ENCODE measurements around the gene STEAP3. TPM values are rescaled to one million over a fixed set of nuclear protein-coding genes. Genes with fewer than 3 reads are reported as not detected.

STEAP3 gene
- total RNA-seq, 1 experiment from 2014 or later = 27.3 TPM

DNA sequence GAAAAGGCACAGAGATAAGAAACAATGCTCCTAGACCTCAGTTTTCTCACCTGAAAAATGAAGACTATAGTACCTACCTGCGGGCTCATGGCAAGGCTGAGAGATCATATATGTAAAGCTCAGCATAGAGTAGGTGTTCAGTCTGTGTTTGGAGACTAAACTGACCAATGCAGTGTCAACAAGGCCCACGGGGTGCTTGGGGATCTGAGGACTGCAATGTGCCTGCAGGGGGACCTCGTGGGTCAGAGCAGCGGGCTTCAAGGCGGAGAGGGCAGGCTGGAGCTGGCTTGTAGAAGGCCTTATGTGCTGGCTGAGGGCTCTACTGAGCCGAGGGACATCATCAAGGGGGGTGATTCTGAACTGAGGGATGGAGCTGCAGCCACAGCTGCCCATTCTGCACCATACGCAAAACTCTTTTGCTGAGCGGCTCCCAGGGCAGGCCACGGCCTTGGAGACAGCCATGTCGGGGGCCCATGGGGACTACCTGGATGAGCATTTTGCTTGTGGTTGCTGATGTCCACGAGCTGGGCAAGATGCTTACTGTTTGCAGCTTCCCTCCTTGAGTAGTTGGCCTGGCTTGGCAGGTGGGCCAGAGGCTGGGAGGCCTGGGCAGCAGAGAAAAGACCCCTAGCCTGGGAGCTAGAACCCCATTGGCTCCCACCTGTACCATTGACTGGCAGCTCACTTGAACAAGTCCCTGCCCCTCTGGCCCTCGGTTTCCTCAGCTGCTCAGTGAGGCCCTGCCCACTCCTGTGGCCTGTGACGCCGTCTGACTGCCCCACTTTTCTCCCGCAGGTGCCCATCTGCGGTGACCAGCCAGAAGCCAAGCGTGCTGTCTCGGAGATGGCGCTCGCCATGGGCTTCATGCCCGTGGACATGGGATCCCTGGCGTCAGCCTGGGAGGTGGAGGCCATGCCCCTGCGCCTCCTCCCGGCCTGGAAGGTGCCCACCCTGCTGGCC, 23.5 kb downstream of the STEAP3 start:
- Histone ChIP-seq H3K4me1 (ENCODE audit: insufficient read depth, low read length) (peaks cover 10% of the 10 kb centered on the region), H3K4me3 (ENCODE audit: low read length) (no peak overlapping the region), H2AFZ (ENCODE audit: low read length) (no peak overlapping the region), H3K27ac (ENCODE audit: low read length) (no peak overlapping the region), H3K27me3 (ENCODE audit: low read length) (no peaks in the 10 kb centered on the region), H3K9me3 (ENCODE audit: low read length) (no peaks in the 10 kb centered on the region), H3K79me2 (ENCODE audit: low read length) (no peaks in the 10 kb centered on the region), H3K9ac (ENCODE audit: low read length) (no peak overlapping the region), H3K4me2 (ENCODE audit: low read length) (no peak overlapping the region), H3K36me3 (ENCODE audit: low read depth, low read length) (0 out of 2 replicates have a peak, but pooled peaks cover 5% of the 10 kb centered on the region), H3F3A (ENCODE audit: low read length, unreplicated experiment) (no peaks in the 10 kb centered on the region), H4K20me1 (ENCODE audit: low read length) (no peaks in the 10 kb centered on the region), H3K9me2 (replicated peaks; ENCODE audit: low read length) (no peaks in the 10 kb centered on the region)
- TF ChIP-seq, protein P1, sequence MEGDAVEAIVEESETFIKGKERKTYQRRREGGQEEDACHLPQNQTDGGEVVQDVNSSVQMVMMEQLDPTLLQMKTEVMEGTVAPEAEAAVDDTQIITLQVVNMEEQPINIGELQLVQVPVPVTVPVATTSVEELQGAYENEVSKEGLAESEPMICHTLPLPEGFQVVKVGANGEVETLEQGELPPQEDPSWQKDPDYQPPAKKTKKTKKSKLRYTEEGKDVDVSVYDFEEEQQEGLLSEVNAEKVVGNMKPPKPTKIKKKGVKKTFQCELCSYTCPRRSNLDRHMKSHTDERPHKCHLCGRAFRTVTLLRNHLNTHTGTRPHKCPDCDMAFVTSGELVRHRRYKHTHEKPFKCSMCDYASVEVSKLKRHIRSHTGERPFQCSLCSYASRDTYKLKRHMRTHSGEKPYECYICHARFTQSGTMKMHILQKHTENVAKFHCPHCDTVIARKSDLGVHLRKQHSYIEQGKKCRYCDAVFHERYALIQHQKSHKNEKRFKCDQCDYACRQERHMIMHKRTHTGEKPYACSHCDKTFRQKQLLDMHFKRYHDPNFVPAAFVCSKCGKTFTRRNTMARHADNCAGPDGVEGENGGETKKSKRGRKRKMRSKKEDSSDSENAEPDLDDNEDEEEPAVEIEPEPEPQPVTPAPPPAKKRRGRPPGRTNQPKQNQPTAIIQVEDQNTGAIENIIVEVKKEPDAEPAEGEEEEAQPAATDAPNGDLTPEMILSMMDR (conservative IDR thresholded peaks at IDR 0.05; ENCODE audit: low read depth, low read length) = no peak
- TF ChIP-seq EZH2 (IDR thresholded peaks at IDR 0.05; ENCODE audit: low read length, unreplicated experiment) = no peak
- no peak for TF ChIP-seq EZH2phosphoT487 (IDR thresholded peaks at IDR 0.05; ENCODE audit: borderline replicate concordance, low read length)
- no TSS peak for BruUV-seq (replicated peaks)
- ATAC-seq (no peak), DNase-seq (no peak)
- intact Hi-C loops (cut with micrococcal nuclease) = no loop called here
- ChIA-PET POLR2A (ENCODE audit: unreplicated experiment) (no interaction called here), CTCF (no interaction called here)

DNA sequence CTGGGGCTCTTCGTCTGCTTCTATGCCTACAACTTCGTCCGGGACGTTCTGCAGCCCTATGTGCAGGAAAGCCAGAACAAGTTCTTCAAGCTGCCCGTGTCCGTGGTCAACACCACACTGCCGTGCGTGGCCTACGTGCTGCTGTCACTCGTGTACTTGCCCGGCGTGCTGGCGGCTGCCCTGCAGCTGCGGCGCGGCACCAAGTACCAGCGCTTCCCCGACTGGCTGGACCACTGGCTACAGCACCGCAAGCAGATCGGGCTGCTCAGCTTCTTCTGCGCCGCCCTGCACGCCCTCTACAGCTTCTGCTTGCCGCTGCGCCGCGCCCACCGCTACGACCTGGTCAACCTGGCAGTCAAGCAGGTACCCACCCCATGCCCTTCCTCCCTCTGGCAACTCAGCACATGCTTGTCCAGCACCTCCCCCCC, 24.2 kb downstream of the STEAP3 start:
- Histone ChIP-seq H3K9me3 (ENCODE audit: low read length) (no peaks in the 10 kb centered on the region), H2AFZ (ENCODE audit: low read length) (no peak overlapping the region), H3K9me2 (replicated peaks; ENCODE audit: low read length) (no peaks in the 10 kb centered on the region), H3K4me2 (ENCODE audit: low read length) (no peak overlapping the region), H4K20me1 (ENCODE audit: low read length) (no peaks in the 10 kb centered on the region), H3K79me2 (ENCODE audit: low read length) (no peaks in the 10 kb centered on the region), H3K27me3 (ENCODE audit: low read length) (no peaks in the 10 kb centered on the region), H3K27ac (ENCODE audit: low read length) (no peak overlapping the region), H3F3A (ENCODE audit: low read length, unreplicated experiment) (no peaks in the 10 kb centered on the region), H3K4me1 (ENCODE audit: insufficient read depth, low read length) (peaks cover 16% of the 10 kb centered on the region), H3K9ac (ENCODE audit: low read length) (no peak overlapping the region), H3K4me3 (ENCODE audit: low read length) (no peak overlapping the region), H3K36me3 (ENCODE audit: low read depth, low read length) (0 out of 2 replicates have a peak, but pooled peaks cover 5% of the 10 kb centered on the region)
- no TSS peak for BruUV-seq (replicated peaks)
- no peak for TF ChIP-seq EZH2phosphoT487 (IDR thresholded peaks at IDR 0.05; ENCODE audit: borderline replicate concordance, low read length)
- no peak for TF ChIP-seq EZH2 (IDR thresholded peaks at IDR 0.05; ENCODE audit: low read length, unreplicated experiment)
- TF ChIP-seq, protein P1 (conservative IDR thresholded peaks at IDR 0.05; ENCODE audit: low read depth, low read length) = no peak
- POLR2A ChIA-PET (ENCODE audit: unreplicated experiment) = no interaction called here
- CTCF ChIA-PET = no interaction called here
- ATAC-seq (no peak), DNase-seq (no peak)
- intact Hi-C loops (cut with micrococcal nuclease) = no loop called here

DNA sequence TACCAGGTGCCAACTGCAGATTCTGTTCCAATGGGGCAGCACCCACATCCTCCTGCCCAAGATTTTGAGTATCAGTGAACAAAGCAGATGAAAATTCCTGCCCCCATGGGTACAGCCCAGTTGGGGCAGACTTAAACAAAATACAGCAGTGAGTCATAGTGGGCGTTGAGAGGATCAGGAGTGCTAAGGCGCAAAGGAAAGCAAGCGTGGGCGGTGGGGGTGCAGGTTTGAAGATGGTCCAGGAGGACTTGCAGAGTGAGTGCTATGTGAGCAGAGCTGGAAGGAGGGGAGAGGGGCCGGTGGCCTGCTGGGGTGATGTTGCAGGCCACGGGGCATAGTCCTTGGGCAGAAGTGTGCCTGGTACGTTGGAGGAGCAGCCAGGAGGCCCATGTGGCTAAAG, 24.7 kb downstream of the STEAP3 start:
- ChIA-PET POLR2A (ENCODE audit: unreplicated experiment) (no interaction called here), CTCF (no interaction called here)
- Histone ChIP-seq H3K27ac (ENCODE audit: low read length) (no peak overlapping the region), H3K4me1 (ENCODE audit: insufficient read depth, low read length) (peaks cover 20% of the 10 kb centered on the region), H4K20me1 (ENCODE audit: low read length) (no peaks in the 10 kb centered on the region), H3K9me3 (ENCODE audit: low read length) (no peaks in the 10 kb centered on the region), H3K9ac (ENCODE audit: low read length) (no peak overlapping the region), H2AFZ (ENCODE audit: low read length) (no peak overlapping the region), H3K4me2 (ENCODE audit: low read length) (no peak overlapping the region), H3K27me3 (ENCODE audit: low read length) (no peaks in the 10 kb centered on the region), H3K79me2 (ENCODE audit: low read length) (no peaks in the 10 kb centered on the region), H3K4me3 (ENCODE audit: low read length) (no peak overlapping the region), H3F3A (ENCODE audit: low read length, unreplicated experiment) (peaks cover 3% of the 10 kb centered on the region), H3K36me3 (ENCODE audit: low read depth, low read length) (0 out of 2 replicates have a peak, but pooled peaks cover 5% of the 10 kb centered on the region), H3K9me2 (replicated peaks; ENCODE audit: low read length) (no peaks in the 10 kb centered on the region)
- intact Hi-C loops (cut with micrococcal nuclease) = no loop called here
- DNase-seq (no peak), ATAC-seq (no peak)
- TF ChIP-seq EZH2phosphoT487 (IDR thresholded peaks at IDR 0.05; ENCODE audit: borderline replicate concordance, low read length) = no peak
- TF ChIP-seq, protein P1 (conservative IDR thresholded peaks at IDR 0.05; ENCODE audit: low read depth, low read length) = no peak
- TF ChIP-seq EZH2 (IDR thresholded peaks at IDR 0.05; ENCODE audit: low read length, unreplicated experiment) = no peak
- BruUV-seq (replicated peaks) = no TSS peak

All from PC-3 (cell line).